SK-N-SH (cell line): ENCODE measurements around the gene GJC3. TPM values are rescaled to one million over a fixed set of nuclear protein-coding genes. Genes with fewer than 3 reads are reported as not detected.

Experiments used
- CTCF ChIA-PET: fragments of 300-600, 350-600 bp; formaldehyde crosslinking; extraction: SDS; loops from one replicate; lab custom pipeline; 2021; lab: Yijun Ruan, JAX
- POLR2A ChIA-PET: fragments of 350-600 bp; sonication (Branson Sonifier 250); formaldehyde crosslinking; extraction: SDS; loops from one replicate; lab custom pipeline; 2020; ENCODE audit warnings: antibody characterized with exemption, inconsistent platforms; lab: Yijun Ruan, JAX
- DNase-seq: peaks from one replicate; pipeline ENCODE4 v3.0.0; 2012
- H2AFZ ChIP-seq: fragments of 200-600 bp; sonication (generic); 2 replicates; pipeline ENCODE4 v1.8.1; 2016; ENCODE audit warnings: antibody characterized with exemption, mild to moderate bottlenecking, low read depth
- H3F3A ChIP-seq: fragments of 200-600 bp; sonication (generic); replicated peaks from 2 replicates; pipeline ENCODE3; 2016; ENCODE audit warnings: antibody characterized with exemption, mild to moderate bottlenecking; ENCODE audit not compliant: insufficient read depth
- H3K27ac ChIP-seq, 2 experiments: fragments of 200-500 bp in 1 of 2; fragments of 200-600 bp in 1 of 2; sonication (Bioruptor generic) in 1 of 2; sonication (generic), shearing (Covaris generic) in 1 of 2; 2 replicates each; pipeline versions ENCODE4 v1.5.1 to v1.6.1; 2014 to 2016; ENCODE audit warnings: low read depth in 2 of 2, inconsistent platforms in 1 of 2, low read length in 1 of 2, mild to moderate bottlenecking in 1 of 2, mixed read lengths in 1 of 2
- H3K27me3 ChIP-seq: fragments of 200-600 bp; sonication (generic), shearing (Covaris generic); 2 replicates; pipeline ENCODE4 v1.6.1; 2016; ENCODE audit warnings: mixed run types; ENCODE audit not compliant: insufficient read depth
- H3K36me3 ChIP-seq, 2 experiments: fragments of 200-500 bp in 1 of 2; fragments of 200-600 bp in 1 of 2; sonication (Bioruptor generic) in 1 of 2; sonication (generic) in 1 of 2; replicated peaks in 1 of 2; 2 replicates each; pipeline versions ENCODE3 to v1.5.1; 2014 to 2016; ENCODE audit warnings: low read length in 1 of 2, mild to moderate bottlenecking in 1 of 2; ENCODE audit not compliant: insufficient read depth in 2 of 2, control insufficient read depth in 1 of 2
- H3K4me1 ChIP-seq, 2 experiments: fragments of 200-500 bp in 1 of 2; fragments of 200-600 bp in 1 of 2; sonication (Bioruptor generic) in 1 of 2; sonication (generic), shearing (Covaris generic) in 1 of 2; 2 replicates each; pipeline versions ENCODE4 v1.5.1 to v1.6.1; 2014 to 2016; ENCODE audit warnings: low read depth in 1 of 2, low read length in 1 of 2, mixed run types in 1 of 2; ENCODE audit not compliant: insufficient read depth in 2 of 2, control insufficient read depth in 1 of 2
- H3K4me2 ChIP-seq: fragments of 200-600 bp; sonication (generic), shearing (Covaris generic); 2 replicates; pipeline ENCODE4 v1.6.1; 2017; ENCODE audit warnings: mixed run types
- H3K4me3 ChIP-seq, 2 experiments: fragments of 200-500 bp in 1 of 2; fragments of 200-600 bp in 1 of 2; sonication (Bioruptor generic) in 1 of 2; sonication (generic), shearing (Covaris generic) in 1 of 2; 2 replicates each; pipeline versions ENCODE4 v1.5.1 to v1.8.1; 2014 to 2016; ENCODE audit warnings: low read depth in 2 of 2, inconsistent platforms in 1 of 2, low read length in 1 of 2, mild to moderate bottlenecking in 1 of 2, mixed read lengths in 1 of 2, moderate library complexity in 1 of 2
- H3K79me2 ChIP-seq: fragments of 200-600 bp; sonication (generic); 2 replicates; pipeline ENCODE4 v1.8.1; 2017; ENCODE audit warnings: mild to moderate bottlenecking; ENCODE audit not compliant: insufficient read depth
- H3K9ac ChIP-seq: fragments of 200-600 bp; sonication (generic); 2 replicates; pipeline ENCODE4 v1.6.1; 2017; ENCODE audit warnings: mixed run types
- H3K9me2 ChIP-seq: fragments of 200-600 bp; sonication (generic); 2 replicates; pipeline ENCODE4 v1.6.1; 2017; ENCODE audit warnings: mixed run types
- H3K9me3 ChIP-seq: fragments of 200-600 bp; sonication (generic); 2 replicates; pipeline ENCODE4 v1.6.1; 2017; ENCODE audit warnings: mixed run types, mild to moderate bottlenecking, moderate library complexity
- H4K20me1 ChIP-seq: fragments of 200-600 bp; sonication (generic); 2 replicates; pipeline ENCODE4 v1.6.1; 2017; ENCODE audit warnings: mild to moderate bottlenecking, mixed run types; ENCODE audit not compliant: insufficient read depth
- EP300 ChIP-seq, 2 experiments: IDR thresholded peaks; 2 replicates each; pipeline versions ENCODE4 v1.4.0 to v1.6.1; 2012; ENCODE audit warnings: borderline replicate concordance in 1 of 2, low read depth in 1 of 2, low read length in 1 of 2
- FOXJ3 ChIP-seq: sonication (generic); formaldehyde crosslinking; IDR thresholded peaks from 2 replicates; pipeline ENCODE4 v1.5.1; 2020; ENCODE audit warnings: mild to moderate bottlenecking, missing genetic modification reagents
- GABPA ChIP-seq: IDR thresholded peaks from 2 replicates; pipeline ENCODE4 v1.4.0; 2012; ENCODE audit warnings: low read depth, mild to moderate bottlenecking
- IRF3 ChIP-seq: fragments of 150-350 bp; IDR thresholded peaks from 2 replicates; pipeline ENCODE4 v1.6.1; 2016; ENCODE audit warnings: mild to moderate bottlenecking, low read depth, low read length
- JUND ChIP-seq: IDR thresholded peaks from 2 replicates; pipeline ENCODE4 v1.4.0; 2012
- NFIC ChIP-seq: IDR thresholded peaks from 2 replicates; pipeline ENCODE4 v1.4.0; 2012; ENCODE audit warnings: borderline replicate concordance
- PBX3 ChIP-seq: IDR thresholded peaks from 2 replicates; pipeline ENCODE4; 2012
- RCOR1 ChIP-seq: fragments of 150-350 bp; IDR thresholded peaks from 2 replicates; pipeline ENCODE4 v1.6.1; 2017; ENCODE audit warnings: antibody characterized with exemption, low read length
- RXRA ChIP-seq: IDR thresholded peaks from 2 replicates; pipeline ENCODE4 v1.4.0; 2012; ENCODE audit warnings: low read depth, mild to moderate bottlenecking, borderline replicate concordance
- SIN3A ChIP-seq: IDR thresholded peaks from 2 replicates; pipeline ENCODE4 v1.6.1; 2012; ENCODE audit warnings: low read depth, mild to moderate bottlenecking, low read length, moderate library complexity, borderline replicate concordance
- SMC3 ChIP-seq: IDR thresholded peaks from 2 replicates; pipeline ENCODE4 v1.6.1; 2012; ENCODE audit warnings: low read depth, low read length, improper control_type of control experiment
- TAF1 ChIP-seq: IDR thresholded peaks from 2 replicates; pipeline ENCODE4 v1.6.1; 2012; ENCODE audit warnings: low read depth, mild to moderate bottlenecking, low read length, moderate library complexity, borderline replicate concordance
- TCF12 ChIP-seq: IDR thresholded peaks from 2 replicates; pipeline ENCODE4 v1.4.0; 2012
- TEAD4 ChIP-seq: IDR thresholded peaks from 2 replicates; pipeline ENCODE4 v1.4.0; 2012; ENCODE audit warnings: mild to moderate bottlenecking, borderline replicate concordance; ENCODE audit not compliant: insufficient read depth
- YY1 ChIP-seq: IDR thresholded peaks from 2 replicates; pipeline ENCODE4 v1.4.0; 2012; ENCODE audit warnings: low read depth, mild to moderate bottlenecking
- ZBTB33 ChIP-seq: IDR thresholded peaks from 2 replicates; pipeline ENCODE4 v1.4.0; 2012; ENCODE audit warnings: low read depth, borderline replicate concordance
- WGBS: methylation state at CpG from one replicate; pipeline ENCODE4 v1.1.6; 2017; ENCODE audit warnings: low lambda C conversion rate; 5-methylcytosine and 5-hydroxymethylcytosine counted together
- polyA plus RNA-seq, 3 experiments: library from polyadenylated mRNA; depleted of rRNA; stranded (reverse); fragments of >200 nt; gene quantifications; 2 replicates each; pipeline ENCODE4 v1.2.3, GENCODE V29; 2012
- TF ChIP-seq, protein P1 (sequence below): IDR thresholded peaks from 2 replicates; pipeline ENCODE4 v1.4.0; 2012; ENCODE audit warnings: low read depth
- TF ChIP-seq, protein P2 (sequence below): fragments of 150-350 bp; IDR thresholded peaks from 2 replicates; pipeline ENCODE4 v1.6.1; 2017; ENCODE audit warnings: antibody characterized with exemption, low read length, low read depth, borderline replicate concordance
- TF ChIP-seq, protein P3 (sequence below): IDR thresholded peaks from 2 replicates; pipeline ENCODE4 v1.6.1; 2012; ENCODE audit warnings: mild to moderate bottlenecking, low read depth, low read length, moderate library complexity
- TF ChIP-seq, protein P4 (sequence below): fragments of 200-600 bp; sonication (generic); IDR thresholded peaks from 2 replicates; pipeline ENCODE4 v1.6.1; 2017; ENCODE audit warnings: antibody characterized with exemption, mild to moderate bottlenecking, moderate library complexity

The GJC3 gene
- polyA plus RNA-seq, 1 of the 3 experiments (the other 2 are of a cell fraction), result not detected

GRCh38 chr7:99974681-99975080 is 45.3 kb upstream of the GJC3 start:
- Histone ChIP-seq H3K27ac (no peak overlapping the region), H3K36me3 (no peaks in the 10 kb centered on the region), H3K4me3 (no peak overlapping the region), H3K9ac (no peak overlapping the region), H3K9me2 (no peaks in the 10 kb centered on the region), H3K27me3 (peaks cover 24% of the 10 kb centered on the region; the same call in 1 of the 2 replicates), H3K79me2 (no peaks in the 10 kb centered on the region), H3K9me3 (no peaks in the 10 kb centered on the region), H2AFZ (no peak overlapping the region), H3F3A (no peaks in the 10 kb centered on the region), H3K4me2 (no peak overlapping the region), H4K20me1 (no peaks in the 10 kb centered on the region), H3K4me1 (no peaks in the 10 kb centered on the region; a peak in 1 of 4 replicates)
- TF ChIP-seq, protein P1, sequence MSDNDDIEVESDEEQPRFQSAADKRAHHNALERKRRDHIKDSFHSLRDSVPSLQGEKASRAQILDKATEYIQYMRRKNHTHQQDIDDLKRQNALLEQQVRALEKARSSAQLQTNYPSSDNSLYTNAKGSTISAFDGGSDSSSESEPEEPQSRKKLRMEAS, result no peak
- TF ChIP-seq, protein P2, sequence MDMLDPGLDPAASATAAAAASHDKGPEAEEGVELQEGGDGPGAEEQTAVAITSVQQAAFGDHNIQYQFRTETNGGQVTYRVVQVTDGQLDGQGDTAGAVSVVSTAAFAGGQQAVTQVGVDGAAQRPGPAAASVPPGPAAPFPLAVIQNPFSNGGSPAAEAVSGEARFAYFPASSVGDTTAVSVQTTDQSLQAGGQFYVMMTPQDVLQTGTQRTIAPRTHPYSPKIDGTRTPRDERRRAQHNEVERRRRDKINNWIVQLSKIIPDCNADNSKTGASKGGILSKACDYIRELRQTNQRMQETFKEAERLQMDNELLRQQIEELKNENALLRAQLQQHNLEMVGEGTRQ, result no peak
- TF ChIP-seq TAF1 (no peak), GABPA (no peak), TCF12 (no peak), SMC3 (no peak), FOXJ3 (CRISPR knock-in tag) (no peak), TEAD4 (no peak), IRF3 (no peak), NFIC (no peak), RXRA (no peak), ZBTB33 (no peak), EP300 (IDR thresholded peaks at IDR 0.05; ENCODE audit: borderline replicate concordance in 1 of 2, low read depth in 1 of 2, low read length in 1 of 2) (no peak), JUND (no peak), PBX3 (no peak), SIN3A (no peak), YY1 (no peak), RCOR1 (no peak)
- TF ChIP-seq, protein P3, sequence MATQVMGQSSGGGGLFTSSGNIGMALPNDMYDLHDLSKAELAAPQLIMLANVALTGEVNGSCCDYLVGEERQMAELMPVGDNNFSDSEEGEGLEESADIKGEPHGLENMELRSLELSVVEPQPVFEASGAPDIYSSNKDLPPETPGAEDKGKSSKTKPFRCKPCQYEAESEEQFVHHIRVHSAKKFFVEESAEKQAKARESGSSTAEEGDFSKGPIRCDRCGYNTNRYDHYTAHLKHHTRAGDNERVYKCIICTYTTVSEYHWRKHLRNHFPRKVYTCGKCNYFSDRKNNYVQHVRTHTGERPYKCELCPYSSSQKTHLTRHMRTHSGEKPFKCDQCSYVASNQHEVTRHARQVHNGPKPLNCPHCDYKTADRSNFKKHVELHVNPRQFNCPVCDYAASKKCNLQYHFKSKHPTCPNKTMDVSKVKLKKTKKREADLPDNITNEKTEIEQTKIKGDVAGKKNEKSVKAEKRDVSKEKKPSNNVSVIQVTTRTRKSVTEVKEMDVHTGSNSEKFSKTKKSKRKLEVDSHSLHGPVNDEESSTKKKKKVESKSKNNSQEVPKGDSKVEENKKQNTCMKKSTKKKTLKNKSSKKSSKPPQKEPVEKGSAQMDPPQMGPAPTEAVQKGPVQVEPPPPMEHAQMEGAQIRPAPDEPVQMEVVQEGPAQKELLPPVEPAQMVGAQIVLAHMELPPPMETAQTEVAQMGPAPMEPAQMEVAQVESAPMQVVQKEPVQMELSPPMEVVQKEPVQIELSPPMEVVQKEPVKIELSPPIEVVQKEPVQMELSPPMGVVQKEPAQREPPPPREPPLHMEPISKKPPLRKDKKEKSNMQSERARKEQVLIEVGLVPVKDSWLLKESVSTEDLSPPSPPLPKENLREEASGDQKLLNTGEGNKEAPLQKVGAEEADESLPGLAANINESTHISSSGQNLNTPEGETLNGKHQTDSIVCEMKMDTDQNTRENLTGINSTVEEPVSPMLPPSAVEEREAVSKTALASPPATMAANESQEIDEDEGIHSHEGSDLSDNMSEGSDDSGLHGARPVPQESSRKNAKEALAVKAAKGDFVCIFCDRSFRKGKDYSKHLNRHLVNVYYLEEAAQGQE, result no peak
- TF ChIP-seq, protein P4, sequence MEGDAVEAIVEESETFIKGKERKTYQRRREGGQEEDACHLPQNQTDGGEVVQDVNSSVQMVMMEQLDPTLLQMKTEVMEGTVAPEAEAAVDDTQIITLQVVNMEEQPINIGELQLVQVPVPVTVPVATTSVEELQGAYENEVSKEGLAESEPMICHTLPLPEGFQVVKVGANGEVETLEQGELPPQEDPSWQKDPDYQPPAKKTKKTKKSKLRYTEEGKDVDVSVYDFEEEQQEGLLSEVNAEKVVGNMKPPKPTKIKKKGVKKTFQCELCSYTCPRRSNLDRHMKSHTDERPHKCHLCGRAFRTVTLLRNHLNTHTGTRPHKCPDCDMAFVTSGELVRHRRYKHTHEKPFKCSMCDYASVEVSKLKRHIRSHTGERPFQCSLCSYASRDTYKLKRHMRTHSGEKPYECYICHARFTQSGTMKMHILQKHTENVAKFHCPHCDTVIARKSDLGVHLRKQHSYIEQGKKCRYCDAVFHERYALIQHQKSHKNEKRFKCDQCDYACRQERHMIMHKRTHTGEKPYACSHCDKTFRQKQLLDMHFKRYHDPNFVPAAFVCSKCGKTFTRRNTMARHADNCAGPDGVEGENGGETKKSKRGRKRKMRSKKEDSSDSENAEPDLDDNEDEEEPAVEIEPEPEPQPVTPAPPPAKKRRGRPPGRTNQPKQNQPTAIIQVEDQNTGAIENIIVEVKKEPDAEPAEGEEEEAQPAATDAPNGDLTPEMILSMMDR, result no peak
- CTCF ChIA-PET, result interaction anchor here (6.5 kb wide), 1 partner anchor 17 kb away, joined by 103 read pairs; no protein-coding TSS in a partner anchor
- no peak for DNase-seq
- POLR2A ChIA-PET, result no interaction called here
- WGBS, result 44% methylated on average over 1 of the region's 1 CpG
